ENCODE results near the gene RAPH1. TPM values are rescaled to one million over a fixed set of nuclear protein-coding genes. Genes with fewer than 3 reads are reported as not detected.

Gene RAPH1
- polyA plus RNA-seq, 1 donor from 2014 or later, result 13.9 TPM

DNA sequence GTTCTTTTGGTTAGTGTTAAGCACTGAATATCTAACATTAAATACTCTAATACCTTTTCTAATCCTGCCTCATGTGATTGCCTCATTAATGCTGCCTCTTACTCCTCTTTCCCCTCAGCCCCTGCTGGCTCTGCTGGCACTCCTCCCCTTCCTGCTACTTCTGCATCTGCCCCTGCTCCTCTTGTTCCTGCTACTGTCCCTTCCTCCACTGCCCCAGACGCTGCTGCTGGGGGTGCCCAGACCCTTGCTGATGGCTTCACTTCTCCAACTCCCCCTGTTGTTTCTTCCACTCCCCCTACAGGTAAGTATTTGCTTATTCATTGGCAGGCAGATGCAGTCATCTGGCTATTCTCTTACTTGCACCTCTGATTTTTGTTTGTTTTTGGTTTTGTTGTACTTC, 138.4 kb downstream of the RAPH1 start:
- TF ChIP-seq EP300 (conservative IDR thresholded peaks at IDR 0.05; ENCODE audit: poor library complexity, severe bottlenecking) (no peak), TAF1 (IDR thresholded peaks at IDR 0.05; ENCODE audit: low read depth) (no peak), EZH2 (IDR thresholded peaks at IDR 0.05; ENCODE audit: borderline replicate concordance, insufficient read depth, low read length, poor library complexity, severe bottlenecking) (no peak), POLR2AphosphoS5 (IDR thresholded peaks at IDR 0.05) (no peak), MXI1 (conservative IDR thresholded peaks at IDR 0.05; ENCODE audit: poor library complexity, severe bottlenecking) (no peak), SMC3 (conservative IDR thresholded peaks at IDR 0.05; ENCODE audit: poor library complexity) (no peak)
- TF ChIP-seq, protein P1, sequence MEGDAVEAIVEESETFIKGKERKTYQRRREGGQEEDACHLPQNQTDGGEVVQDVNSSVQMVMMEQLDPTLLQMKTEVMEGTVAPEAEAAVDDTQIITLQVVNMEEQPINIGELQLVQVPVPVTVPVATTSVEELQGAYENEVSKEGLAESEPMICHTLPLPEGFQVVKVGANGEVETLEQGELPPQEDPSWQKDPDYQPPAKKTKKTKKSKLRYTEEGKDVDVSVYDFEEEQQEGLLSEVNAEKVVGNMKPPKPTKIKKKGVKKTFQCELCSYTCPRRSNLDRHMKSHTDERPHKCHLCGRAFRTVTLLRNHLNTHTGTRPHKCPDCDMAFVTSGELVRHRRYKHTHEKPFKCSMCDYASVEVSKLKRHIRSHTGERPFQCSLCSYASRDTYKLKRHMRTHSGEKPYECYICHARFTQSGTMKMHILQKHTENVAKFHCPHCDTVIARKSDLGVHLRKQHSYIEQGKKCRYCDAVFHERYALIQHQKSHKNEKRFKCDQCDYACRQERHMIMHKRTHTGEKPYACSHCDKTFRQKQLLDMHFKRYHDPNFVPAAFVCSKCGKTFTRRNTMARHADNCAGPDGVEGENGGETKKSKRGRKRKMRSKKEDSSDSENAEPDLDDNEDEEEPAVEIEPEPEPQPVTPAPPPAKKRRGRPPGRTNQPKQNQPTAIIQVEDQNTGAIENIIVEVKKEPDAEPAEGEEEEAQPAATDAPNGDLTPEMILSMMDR (IDR thresholded peaks at IDR 0.05; ENCODE audit: poor library complexity, severe bottlenecking), result no peak
- TF ChIP-seq, protein P2, sequence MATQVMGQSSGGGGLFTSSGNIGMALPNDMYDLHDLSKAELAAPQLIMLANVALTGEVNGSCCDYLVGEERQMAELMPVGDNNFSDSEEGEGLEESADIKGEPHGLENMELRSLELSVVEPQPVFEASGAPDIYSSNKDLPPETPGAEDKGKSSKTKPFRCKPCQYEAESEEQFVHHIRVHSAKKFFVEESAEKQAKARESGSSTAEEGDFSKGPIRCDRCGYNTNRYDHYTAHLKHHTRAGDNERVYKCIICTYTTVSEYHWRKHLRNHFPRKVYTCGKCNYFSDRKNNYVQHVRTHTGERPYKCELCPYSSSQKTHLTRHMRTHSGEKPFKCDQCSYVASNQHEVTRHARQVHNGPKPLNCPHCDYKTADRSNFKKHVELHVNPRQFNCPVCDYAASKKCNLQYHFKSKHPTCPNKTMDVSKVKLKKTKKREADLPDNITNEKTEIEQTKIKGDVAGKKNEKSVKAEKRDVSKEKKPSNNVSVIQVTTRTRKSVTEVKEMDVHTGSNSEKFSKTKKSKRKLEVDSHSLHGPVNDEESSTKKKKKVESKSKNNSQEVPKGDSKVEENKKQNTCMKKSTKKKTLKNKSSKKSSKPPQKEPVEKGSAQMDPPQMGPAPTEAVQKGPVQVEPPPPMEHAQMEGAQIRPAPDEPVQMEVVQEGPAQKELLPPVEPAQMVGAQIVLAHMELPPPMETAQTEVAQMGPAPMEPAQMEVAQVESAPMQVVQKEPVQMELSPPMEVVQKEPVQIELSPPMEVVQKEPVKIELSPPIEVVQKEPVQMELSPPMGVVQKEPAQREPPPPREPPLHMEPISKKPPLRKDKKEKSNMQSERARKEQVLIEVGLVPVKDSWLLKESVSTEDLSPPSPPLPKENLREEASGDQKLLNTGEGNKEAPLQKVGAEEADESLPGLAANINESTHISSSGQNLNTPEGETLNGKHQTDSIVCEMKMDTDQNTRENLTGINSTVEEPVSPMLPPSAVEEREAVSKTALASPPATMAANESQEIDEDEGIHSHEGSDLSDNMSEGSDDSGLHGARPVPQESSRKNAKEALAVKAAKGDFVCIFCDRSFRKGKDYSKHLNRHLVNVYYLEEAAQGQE (IDR thresholded peaks at IDR 0.05; ENCODE audit: borderline replicate concordance), result no peak
- Histone ChIP-seq H4K20me1 (ENCODE audit: insufficient read depth) (no peaks in the 10 kb centered on the region), H3F3A (ENCODE audit: insufficient read depth, low read length, poor library complexity, severe bottlenecking) (no peaks in the 10 kb centered on the region), H3K36me3 (ENCODE audit: insufficient read depth, low read length) (peaks cover 21% of the 10 kb centered on the region), H3K9me3 (ENCODE audit: low read length) (no peaks in the 10 kb centered on the region), H3K9ac (ENCODE audit: low read length) (no peak overlapping the region), H3K4me3 (ENCODE audit: low read length) (no peak overlapping the region), H3K27me3 (ENCODE audit: insufficient read depth, low read depth, low read length) (no peaks in the 10 kb centered on the region), H3K4me2 (ENCODE audit: low read length) (no peak overlapping the region), H3K79me2 (replicated peaks; ENCODE audit: insufficient read depth, low read length) (no peaks in the 10 kb centered on the region), H3K9me2 (ENCODE audit: insufficient read depth, low read length) (no peaks in the 10 kb centered on the region), H2AFZ (ENCODE audit: low read depth, low read length) (no peak overlapping the region), H3K27ac (ENCODE audit: low read length) (no peak overlapping the region)

DNA sequence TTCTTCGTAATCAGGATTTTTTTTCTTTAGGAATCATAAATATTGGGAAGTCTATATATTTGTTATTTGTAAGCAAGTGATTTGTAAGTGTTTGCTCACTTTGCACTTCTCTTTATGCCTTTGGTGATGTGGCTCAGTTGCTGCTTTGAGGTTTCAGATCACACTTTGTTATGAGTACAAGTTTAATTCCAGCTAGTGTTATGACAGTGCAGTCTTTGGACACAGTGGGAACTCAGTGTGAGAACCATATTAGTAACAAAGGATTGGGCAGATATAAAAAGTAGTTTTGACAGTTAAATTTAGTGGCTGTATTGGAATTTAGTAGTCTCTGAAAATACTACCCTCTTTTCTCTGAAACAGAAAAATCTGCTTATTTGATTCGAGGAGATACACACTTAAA, 139.2 kb downstream of the RAPH1 start:
- Histone ChIP-seq H3K36me3 (ENCODE audit: insufficient read depth, low read length) (peaks cover 21% of the 10 kb centered on the region), H3K4me2 (ENCODE audit: low read length) (no peak overlapping the region), H3K79me2 (replicated peaks; ENCODE audit: insufficient read depth, low read length) (no peaks in the 10 kb centered on the region), H3K4me3 (ENCODE audit: low read length) (no peak overlapping the region), H3K27ac (ENCODE audit: low read length) (no peak overlapping the region), H4K20me1 (ENCODE audit: insufficient read depth) (no peaks in the 10 kb centered on the region), H3K9me2 (ENCODE audit: insufficient read depth, low read length) (no peaks in the 10 kb centered on the region), H3K27me3 (ENCODE audit: insufficient read depth, low read depth, low read length) (no peaks in the 10 kb centered on the region), H3K9ac (ENCODE audit: low read length) (no peak overlapping the region), H2AFZ (ENCODE audit: low read depth, low read length) (no peak overlapping the region), H3K9me3 (ENCODE audit: low read length) (no peaks in the 10 kb centered on the region), H3F3A (ENCODE audit: insufficient read depth, low read length, poor library complexity, severe bottlenecking) (no peaks in the 10 kb centered on the region)
- TF ChIP-seq, protein P2 (IDR thresholded peaks at IDR 0.05; ENCODE audit: borderline replicate concordance), result no peak
- TF ChIP-seq TAF1 (IDR thresholded peaks at IDR 0.05; ENCODE audit: low read depth) (no peak), EP300 (conservative IDR thresholded peaks at IDR 0.05; ENCODE audit: poor library complexity, severe bottlenecking) (no peak)
